ENCODE data around the gene ZFP57. TPM values are rescaled to one million over a fixed set of nuclear protein-coding genes. Genes with fewer than 3 reads are reported as not detected.

ZFP57 gene
- total RNA-seq (2013; cell fraction: nucleolus; rRNA removed) = not detected in 2 replicates
- not detected in 2 replicates for total RNA-seq (2014; rRNA removed)
- not detected in 2 replicates for total RNA-seq (2014; rRNA removed; fragmentation: Illumina TruSeq; extraction: Trizol)
- not detected in 2 replicates for total RNA-seq (2021)
- 0.85 TPM for polyA plus RNA-seq (2011; ENCODE audit: low read depth)
- polyA plus RNA-seq (2011; rRNA removed) = not detected in 2 replicates
- polyA plus RNA-seq (2011; cell fraction: cytosol; rRNA removed) = not detected in 2 replicates
- polyA plus RNA-seq (2011; cell fraction: nucleus; rRNA removed) = not detected in 2 replicates
- polyA plus RNA-seq (2012) = 0.98 and 1.1 TPM in 2 replicates
- polyA plus RNA-seq (2014; fragmentation: Illumina TruSeq; extraction: Trizol) = not detected in 2 replicates
- not detected for polyA plus RNA-seq (2014; fragmentation: Nextera tagmentation; extraction: Ambion mirVana)
- not detected in 2 replicates for polyA plus RNA-seq (2014; rRNA removed)
- polyA plus RNA-seq (2016; fragmentation: Nextera tagmentation; extraction: Ambion mirVana) = not detected
- not detected in 2 replicates for polyA minus RNA-seq (2011; rRNA and poly(A)+ RNA removed)
- not detected in 2 replicates for polyA minus RNA-seq (2011; cell fraction: cytosol; rRNA and poly(A)+ RNA removed)
- not detected in 2 replicates for polyA minus RNA-seq (2011; cell fraction: nucleus; rRNA and poly(A)+ RNA removed)
- Bru-seq, nascent RNA = percentile 13 among the genes with signal in this experiment
- BruChase-seq, experiment 1, labeled RNA remaining after a 6-hour chase = not detected
- not detected for BruChase-seq, experiment 2, labeled RNA remaining after a 2-hour chase
- long read RNA-seq, experiment 1 = 0 reads
- long read RNA-seq, experiment 2 = 0 reads

- ChIA-PET POLR2A (interaction anchor here (0.7 kb wide), 1 partner anchor 515 kb away, joined by 3 read pairs; no protein-coding TSS in a partner anchor), RAD21 (ENCODE audit: unreplicated experiment) (no interaction called here), SMC1A (ENCODE audit: uncharacterized antibody, unreplicated experiment) (no interaction called here), CTCF (no interaction called here)
- no peaks in the 10 kb centered on the region for H3K36me3 ChIP-seq (ENCODE audit: control insufficient read depth in 2 of 2, insufficient read depth in 2 of 2, low read length in 1 of 2)
- no peak within 1 kb of the TSS; the same call in 1 of the 2 replicates for H3K4me3 ChIP-seq
- TF ChIP-seq MXI1 (IDR thresholded peaks at IDR 0.05; ENCODE audit: low read depth, low read length) (no peak), BCL11A (IDR thresholded peaks at IDR 0.05; ENCODE audit: low read depth, low read length) (no peak), USF2 (IDR thresholded peaks at IDR 0.05; ENCODE audit: borderline replicate concordance, low read depth, low read length) (no peak), MEF2B (IDR thresholded peaks at IDR 0.05; ENCODE audit: partially characterized antibody, poor library complexity, severe bottlenecking) (no peak), SUPT20H (IDR thresholded peaks at IDR 0.05; ENCODE audit: borderline replicate concordance, control insufficient read depth, low read depth, low read length) (no peak), RELA (IDR thresholded peaks at IDR 0.05; ENCODE audit: borderline replicate concordance, partially characterized antibody) (no peak), SKIL (IDR thresholded peaks at IDR 0.05; ENCODE audit: low read depth, poor library complexity, severe bottlenecking) (no peak), IRF3 (IDR thresholded peaks at IDR 0.05) (no peak), HDAC2 (IDR thresholded peaks at IDR 0.05) (no peak)
- H3K9me3 ChIP-seq (replicated peaks; ENCODE audit: control insufficient read depth, insufficient read depth, low read length) = no peaks in the 10 kb centered on the region; the same call in 2 of the 3 replicates
- H3K9ac ChIP-seq (ENCODE audit: control insufficient read depth, insufficient read depth, low read length) = no peak within 1 kb of the TSS
- no peak for ATAC-seq
- DNase-seq (ENCODE audit: low read depth, low spot score) = no peak
- H2AFZ ChIP-seq (ENCODE audit: control insufficient read depth, low read depth, low read length) = no peak within 1 kb of the TSS
- FAIRE-seq = no peak
- WGBS (ENCODE audit: insufficient coverage, insufficient replicate concordance, low lambda C conversion rate, missing lambda C conversion rate) = 15% methylated on average over 17 of the region's 31 CpGs
- H3K27ac ChIP-seq (ENCODE audit: control insufficient read depth, insufficient read depth) = 0 out of 2 replicates have a peak within 1 kb of the TSS, but pooled peaks have one; percentile 32
- in situ Hi-C loops (cut with MboI) (no loop called here), intact Hi-C loops (cut with micrococcal nuclease; ENCODE audit: unreplicated experiment) (no loop called here)
- no TSS peak for BruUV-seq (replicated peaks)
- 0 out of 4 replicates have a peak, but pooled peaks cover 0 to 2% of the 10 kb centered on the region in 2 experiments for H3K27me3 ChIP-seq (replicated peaks in 1 of 2; ENCODE audit: control insufficient read depth in 2 of 2, insufficient read depth in 2 of 2, low read length in 1 of 2)
- H3K4me1 ChIP-seq (ENCODE audit: control insufficient read depth, insufficient read depth, low read length) = peaks cover 3% of the 10 kb centered on the region; the same call in 1 of the 2 replicates
- no peaks in the 10 kb centered on the region for H4K20me1 ChIP-seq (ENCODE audit: control insufficient read depth, insufficient read depth)
- H3K79me2 ChIP-seq (ENCODE audit: control insufficient read depth, insufficient read depth, low read length) = no peaks in the 10 kb centered on the region
- no peak within 1 kb of the TSS for H3K4me2 ChIP-seq (ENCODE audit: control insufficient read depth, insufficient read depth)
Measured at GRCh38 chr6:29680904-29681303, at the start of gene ZFP57. Gene ZFP57, minus strand, starts transcription at chr6:29681152. Its CDS starts 4,149 bp downstream, at chr6:29677003.
